CD4-positive, alpha-beta T cell treated with Interleukin-10 for 1 hour (primary cell): Measurements from ENCODE around the gene C1QTNF5.
A peak's percentile ranks its signal among the peaks of the same experiment; 100 is the strongest.

ENCODE experiments used
- DNase-seq: peaks from one replicate; pipeline ENCODE4 v3.0.0-alpha.2; 2020

Gene C1QTNF5

GRCh38 chr11:119357074-119357473, 16.4 kb upstream of the C1QTNF5 start:
- DNase-seq = no peak

DNA sequence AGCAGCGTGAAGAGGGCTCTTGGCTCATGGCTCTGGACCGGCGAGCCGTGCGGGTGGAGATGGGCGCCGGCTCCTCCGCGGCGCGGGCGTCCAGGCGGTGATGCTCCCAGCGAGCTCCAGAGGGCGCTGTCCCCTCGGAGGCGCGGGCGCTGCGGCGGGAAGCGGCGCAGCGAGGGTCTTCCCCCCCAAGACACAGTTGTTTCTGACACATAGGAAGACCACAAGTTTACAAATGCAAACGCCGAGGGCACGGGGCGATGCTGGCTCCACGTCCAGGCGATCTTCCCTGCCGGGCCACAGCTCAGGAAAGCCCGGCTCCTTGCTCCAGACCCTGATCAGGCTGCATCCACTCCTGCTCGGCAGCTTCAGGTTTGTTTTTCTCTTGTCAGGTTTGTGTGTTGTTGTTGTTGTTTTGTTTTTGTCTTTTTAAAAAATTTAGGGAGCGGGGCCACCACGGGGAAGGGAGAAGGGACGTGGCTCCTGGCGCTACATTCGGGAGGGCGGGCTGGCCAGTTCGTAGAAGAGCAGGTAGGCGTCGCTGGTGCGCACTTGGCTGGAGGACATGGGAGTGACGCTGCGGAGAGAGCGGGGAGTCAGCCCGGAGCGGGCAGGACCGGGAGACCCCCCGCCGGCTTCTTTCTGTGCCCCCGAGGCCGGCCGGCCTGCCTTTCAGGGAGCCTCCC, 15.8 kb upstream of the C1QTNF5 start:
- DNase-seq = peak; percentile 76

GRCh38 chr11:119355091-119355843, 14.6 kb upstream of the C1QTNF5 start:
- DNase-seq = no peak

GRCh38 chr11:119352857-119353260, 12.2 kb upstream of the C1QTNF5 start:
- no peak for DNase-seq

DNA sequence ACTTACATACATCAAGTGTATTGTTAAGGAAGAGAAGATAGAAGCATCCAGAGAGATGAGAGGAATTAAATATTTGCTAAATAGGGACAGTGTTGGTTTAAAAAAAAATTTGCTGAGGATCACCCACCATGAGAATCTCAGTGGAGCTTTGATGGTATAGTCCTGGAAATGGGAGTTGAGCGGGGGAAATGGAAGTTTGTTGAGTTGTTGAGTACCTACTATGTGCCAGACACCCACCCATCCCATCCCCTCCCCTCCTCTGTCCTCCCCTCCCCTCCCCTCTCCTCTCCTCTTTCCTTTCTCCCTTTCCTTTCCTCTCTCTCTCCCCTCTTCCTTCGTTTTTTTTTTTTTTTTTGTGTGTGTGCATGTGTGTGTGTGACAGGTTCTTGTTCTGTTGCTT, 10.5 kb upstream of the C1QTNF5 start:
- DNase-seq = no peak

DNA sequence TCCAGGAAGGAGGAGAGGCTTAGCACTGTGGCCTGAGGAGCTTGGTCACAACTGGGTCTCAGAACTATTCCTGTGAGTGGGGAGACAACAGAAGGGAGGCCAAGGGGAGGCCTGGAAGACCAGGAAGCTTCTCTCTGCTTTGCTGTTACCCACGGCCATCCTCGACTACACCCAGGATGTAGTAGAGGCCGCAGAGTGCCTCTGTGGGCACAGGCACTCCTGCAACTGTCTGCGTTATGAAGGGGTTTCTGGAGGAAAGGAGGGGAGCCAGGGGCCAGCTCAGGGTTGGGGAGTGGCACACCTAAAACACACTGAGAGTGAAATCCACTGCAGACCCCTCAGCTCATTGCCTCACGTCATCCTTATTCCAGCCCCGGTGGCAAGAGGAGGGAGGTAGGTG, 9.6 kb upstream of the C1QTNF5 start:
- no peak for DNase-seq

GRCh38 chr11:119347940-119348605, 7.4 kb upstream of the C1QTNF5 start:
- no peak for DNase-seq

DNA sequence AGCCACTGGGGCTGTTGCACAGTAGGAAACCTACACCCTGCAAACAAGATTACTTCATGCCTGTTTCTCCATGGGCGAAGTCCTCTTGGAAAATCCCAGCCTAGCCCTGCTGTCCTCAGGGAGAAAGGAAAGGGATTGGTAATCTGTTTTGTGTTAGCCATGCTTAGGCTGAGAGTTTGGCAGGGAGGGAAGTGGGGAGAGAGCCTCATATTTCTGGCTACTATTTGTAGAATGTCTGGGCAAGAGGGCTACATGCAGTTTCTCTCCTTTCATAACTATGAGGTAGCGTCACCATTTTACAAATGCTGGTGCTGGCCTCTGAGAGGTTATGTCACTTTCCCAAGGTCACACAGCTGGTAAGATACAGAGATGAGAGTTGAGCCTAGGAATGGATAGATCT, 6.6 kb upstream of the C1QTNF5 start:
- DNase-seq = no peak

GRCh38 chr11:119346605-119347004, 5.9 kb upstream of the C1QTNF5 start, which contains the start of gene MFRP:
MFRP (minus strand) TSS chr11:119346705; CDS start chr11:119346513, 192 bp downstream.
- no peak for DNase-seq

- DNase-seq = no peak
Observed at GRCh38 chr11:119345685-119346084, 5.0 kb upstream of the C1QTNF5 start.

- no peak for DNase-seq
Observed at GRCh38 chr11:119344291-119345010, 3.8 kb upstream of the C1QTNF5 start.

DNA sequence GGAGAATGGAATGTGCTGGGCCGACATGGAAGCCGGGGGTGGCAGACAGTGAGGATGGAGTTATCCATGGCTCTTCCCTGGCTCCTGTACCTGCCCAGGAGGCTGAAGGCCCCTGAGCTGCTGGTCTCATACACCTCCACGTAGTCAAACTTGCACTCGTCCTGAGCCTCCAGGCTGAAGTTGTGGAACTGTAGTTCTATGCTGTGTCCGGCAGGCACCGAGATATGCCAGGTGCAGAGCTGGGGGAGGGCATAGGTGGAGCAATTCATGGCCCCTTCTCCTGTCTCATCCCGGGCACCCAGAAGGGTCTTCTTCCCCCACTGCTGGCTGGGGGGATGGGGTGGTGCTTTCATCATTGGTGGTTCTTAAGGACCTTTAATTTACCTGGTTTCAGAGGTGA, 3.0 kb upstream of the C1QTNF5 start:
- no peak for DNase-seq

GRCh38 chr11:119342362-119343130, 1.9 kb upstream of the C1QTNF5 start:
- DNase-seq = no peak

DNA sequence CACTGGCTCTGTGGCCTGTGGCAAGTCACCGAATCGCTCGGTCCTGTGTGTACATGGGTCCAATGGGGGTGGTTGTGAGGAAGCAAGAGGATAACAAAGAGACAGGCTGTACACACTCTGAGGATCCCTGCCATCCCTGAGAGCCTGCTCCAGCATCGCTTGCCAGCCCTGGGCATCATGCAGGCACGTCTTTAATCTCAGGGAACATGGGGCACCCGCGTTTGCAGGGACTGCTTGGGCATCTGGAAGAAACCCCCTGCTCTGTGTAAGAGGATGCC, 1.3 kb upstream of the C1QTNF5 start:
- no peak for DNase-seq

DNA sequence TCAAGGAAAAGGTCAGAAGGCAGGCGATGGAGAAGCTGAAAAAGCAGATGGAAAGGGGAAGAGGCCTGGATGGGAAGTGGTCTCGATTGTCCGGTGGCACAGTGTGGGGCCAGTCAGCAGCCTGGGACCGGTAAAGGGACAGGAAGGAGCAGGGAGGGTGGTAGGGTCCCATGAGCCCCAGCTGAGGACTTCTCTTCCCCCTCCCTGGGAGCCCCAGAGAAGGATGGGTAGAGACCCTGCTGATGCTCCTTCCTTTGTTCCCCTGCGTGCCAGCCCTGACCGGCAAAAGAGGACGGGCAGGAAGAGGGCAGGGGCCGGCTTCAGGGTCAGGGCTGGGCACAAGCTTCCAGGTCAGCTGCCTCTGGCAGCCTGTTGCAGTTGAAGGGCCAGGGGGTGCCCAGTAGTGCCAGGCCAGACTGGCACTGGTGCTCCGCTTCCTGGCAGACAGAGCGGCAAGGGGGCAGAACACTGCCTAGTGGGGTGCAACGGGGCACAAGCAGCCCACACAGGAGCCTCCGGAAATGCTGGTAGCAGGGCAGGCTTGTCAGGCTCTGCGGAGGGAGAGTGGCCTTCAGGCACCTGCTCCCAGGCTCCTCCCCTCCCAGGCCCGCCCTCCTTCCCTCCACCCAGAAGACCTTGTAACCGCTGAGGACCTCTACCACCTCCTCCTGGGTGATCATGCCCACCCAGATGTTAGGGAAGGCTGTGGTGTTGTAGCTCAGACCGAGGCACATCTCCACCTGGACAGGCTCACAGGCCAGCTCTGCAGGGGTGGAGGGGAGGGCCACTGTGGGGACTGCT, 739 bp upstream of the C1QTNF5 start:
- no peak for DNase-seq

GRCh38 chr11:119339589-119340334, 921 bp downstream of the C1QTNF5 start:
- DNase-seq = no peak

GRCh38 chr11:119338965-119339588, 1.6 kb downstream of the C1QTNF5 start:
- no peak for DNase-seq

- DNase-seq = peak; percentile 76
Observed at GRCh38 chr11:119338318-119338890, 2.3 kb downstream of the C1QTNF5 start.

- DNase-seq = no peak
Observed at GRCh38 chr11:119337581-119338317, 2.9 kb downstream of the C1QTNF5 start.
